ENCODE data around the gene C1QTNF6.
"Not testable (repeated sequence)": the region's sequence is repeated elsewhere in the genome, so short reads cannot be mapped to it uniquely, and the experiment has no call there.

Gene C1QTNF6

DNA sequence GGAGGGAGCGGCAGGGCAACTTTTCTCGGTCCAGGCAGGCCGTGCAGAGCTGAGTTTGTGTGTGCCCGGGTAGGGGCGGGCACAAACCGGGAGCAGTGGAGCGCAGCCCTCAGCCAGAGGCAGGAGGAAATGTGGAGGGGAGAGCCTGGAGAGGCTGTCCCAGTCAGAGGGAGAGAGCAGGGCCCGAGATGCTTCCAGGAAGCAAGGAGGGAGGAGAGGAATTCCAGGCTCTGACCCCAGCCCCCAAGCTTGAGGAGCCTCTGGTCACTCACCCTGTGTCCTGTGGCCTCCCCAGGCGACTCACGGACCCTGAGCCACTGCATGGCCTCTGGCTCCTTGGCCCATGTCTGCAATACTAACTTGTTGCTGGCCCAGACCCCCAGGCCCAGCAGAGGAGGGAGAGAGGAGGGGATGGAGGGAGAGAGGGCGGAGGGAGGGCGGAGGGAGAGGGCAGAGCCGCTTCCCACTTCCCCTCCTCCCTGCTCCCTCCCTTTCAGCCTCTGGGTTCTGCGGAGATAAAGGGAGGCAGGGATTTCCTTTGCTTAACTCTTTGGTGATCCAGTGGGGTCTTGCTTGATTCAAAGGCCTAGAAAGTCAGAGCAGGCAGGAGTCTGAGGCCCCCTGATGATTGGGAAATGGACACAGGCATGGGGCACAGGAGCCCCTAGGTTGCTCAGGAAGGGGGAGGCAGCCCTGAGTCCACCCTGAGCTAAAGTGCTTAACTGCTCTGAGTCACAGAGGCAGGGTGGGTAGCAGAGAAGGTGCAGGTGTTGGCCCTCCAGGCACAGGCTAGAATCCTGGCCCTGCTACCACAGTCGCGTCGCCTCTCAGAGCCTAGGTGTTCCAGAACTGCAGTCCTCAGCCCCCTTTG lies at the start of gene C1QTNF6:
Gene C1QTNF6 (minus strand): TSS at position 357 of the 871 bp plus-strand sequence. CDS start 34 bp downstream, at position 323.
- DNase-seq (ENCODE audit: low read depth, low spot score), result no peak

GRCh38 chr22:37235897-37236607 lies 48.0 kb upstream of the C1QTNF6 start:
- no peak for DNase-seq (ENCODE audit: low read depth, low spot score)

GRCh38 chr22:37234736-37235711 lies 47.0 kb upstream of the C1QTNF6 start:
- DNase-seq (ENCODE audit: low read depth, low spot score), result no peak

GRCh38 chr22:37233751-37234631 lies 45.9 kb upstream of the C1QTNF6 start:
- DNase-seq (ENCODE audit: low read depth, low spot score), result no peak

DNA sequence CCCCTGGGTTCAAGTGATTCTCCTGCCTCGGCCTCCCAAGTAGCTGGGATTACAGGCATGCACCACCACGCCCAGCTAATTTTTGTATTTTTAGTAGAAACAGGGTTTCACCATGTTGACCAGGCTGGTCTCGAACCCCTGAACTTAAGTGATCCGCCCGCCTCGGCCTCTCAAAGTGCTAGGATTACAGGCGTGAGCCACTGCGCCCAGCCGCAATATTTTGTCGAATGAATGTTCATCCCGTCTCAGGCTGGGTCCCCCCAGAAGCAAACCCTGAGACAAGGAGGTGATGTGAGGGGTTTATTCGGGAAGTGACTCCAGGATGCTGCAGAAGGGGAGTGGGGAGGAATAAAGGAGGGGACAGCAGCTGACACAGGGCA lies 45.3 kb upstream of the C1QTNF6 start:
- not testable (repeated sequence) for DNase-seq (ENCODE audit: low read depth, low spot score)

DNA sequence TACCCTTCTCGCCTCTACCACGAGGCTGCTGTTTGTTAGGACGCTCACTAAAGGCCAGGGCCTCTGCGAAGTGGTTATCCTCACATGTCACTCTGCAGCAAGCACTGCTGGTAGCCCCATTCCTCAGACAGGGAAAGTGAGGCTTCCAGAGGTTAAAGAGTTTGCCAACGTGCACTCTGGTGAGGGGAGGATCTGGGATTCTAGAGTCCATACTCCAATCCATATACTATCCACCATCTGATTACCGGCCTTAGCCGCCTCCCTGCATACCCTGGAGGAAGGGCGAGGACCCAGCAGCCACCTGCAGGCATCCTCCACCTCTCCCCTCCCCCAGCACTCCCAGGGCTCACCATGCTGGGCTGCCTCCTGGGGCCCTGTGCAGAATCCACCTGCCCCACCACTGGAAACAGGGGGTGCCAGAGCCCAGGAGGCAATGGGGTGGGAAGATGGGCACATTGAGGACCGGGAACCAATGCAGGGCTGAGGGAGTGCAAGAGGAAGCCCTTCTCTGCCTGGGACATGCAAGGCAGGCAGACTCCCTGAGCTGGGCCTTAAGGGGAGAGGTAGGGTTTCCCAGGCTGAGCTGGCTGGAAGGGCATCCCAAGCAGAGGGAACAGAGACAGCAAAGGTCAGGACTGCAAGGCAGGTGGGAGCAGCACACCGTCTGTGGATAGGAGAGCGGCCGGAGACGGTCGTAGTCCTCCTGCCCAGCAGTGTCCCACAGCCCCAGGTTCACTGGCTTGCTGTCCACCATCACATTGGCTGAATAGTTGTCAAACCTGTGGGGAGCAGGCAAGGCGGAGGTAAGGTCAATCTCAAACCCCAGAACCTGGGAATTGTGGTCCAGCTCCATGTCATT lies 44.3 kb upstream of the C1QTNF6 start:
- no peak for DNase-seq (ENCODE audit: low read depth, low spot score)

DNA sequence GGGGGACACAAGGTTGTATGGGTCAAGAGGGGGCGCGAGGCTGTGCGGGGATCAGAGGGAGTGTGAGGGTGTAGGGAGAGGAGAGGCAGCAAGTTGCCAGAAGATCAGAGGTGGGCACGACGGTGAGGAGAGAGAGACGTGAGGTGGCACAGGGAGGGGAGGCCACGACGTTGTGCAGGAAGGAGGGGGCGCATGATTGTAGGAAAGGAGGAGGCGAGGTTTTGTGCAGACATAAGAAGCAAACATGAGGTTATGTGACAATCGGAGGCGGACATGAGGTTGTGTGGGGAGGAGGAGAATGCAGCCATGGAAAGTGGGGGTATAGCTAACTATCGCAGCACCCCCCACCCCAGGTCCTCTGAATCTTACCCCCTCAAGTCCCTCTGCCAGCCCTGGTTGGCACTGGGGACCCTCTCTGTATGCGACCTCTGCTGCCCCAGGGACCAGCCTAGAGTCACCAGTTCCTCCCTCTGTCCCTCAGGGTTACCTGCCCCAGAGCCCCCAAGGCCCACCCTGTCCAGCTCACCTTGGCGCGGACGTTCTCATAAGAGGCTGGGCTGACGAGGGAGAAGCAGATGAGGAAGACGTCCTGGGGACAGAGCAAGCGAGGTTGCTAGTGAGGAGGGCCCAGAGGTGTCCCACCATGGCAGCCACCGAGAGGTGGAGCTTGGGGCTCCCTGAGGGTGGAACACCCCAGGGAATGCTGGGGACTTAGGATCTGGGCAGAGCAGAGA lies 43.5 kb upstream of the C1QTNF6 start:
- no peak for DNase-seq (ENCODE audit: low read depth, low spot score)

GRCh38 chr22:37230673-37231405 lies 42.8 kb upstream of the C1QTNF6 start:
- DNase-seq (ENCODE audit: low read depth, low spot score), result peak; percentile 63

GRCh38 chr22:37229805-37230672 lies 42.0 kb upstream of the C1QTNF6 start:
- DNase-seq (ENCODE audit: low read depth, low spot score), result peak; percentile 86

- no peak for DNase-seq (ENCODE audit: low read depth, low spot score)
Observed at GRCh38 chr22:37229012-37229804, 41.2 kb upstream of the C1QTNF6 start.

DNA sequence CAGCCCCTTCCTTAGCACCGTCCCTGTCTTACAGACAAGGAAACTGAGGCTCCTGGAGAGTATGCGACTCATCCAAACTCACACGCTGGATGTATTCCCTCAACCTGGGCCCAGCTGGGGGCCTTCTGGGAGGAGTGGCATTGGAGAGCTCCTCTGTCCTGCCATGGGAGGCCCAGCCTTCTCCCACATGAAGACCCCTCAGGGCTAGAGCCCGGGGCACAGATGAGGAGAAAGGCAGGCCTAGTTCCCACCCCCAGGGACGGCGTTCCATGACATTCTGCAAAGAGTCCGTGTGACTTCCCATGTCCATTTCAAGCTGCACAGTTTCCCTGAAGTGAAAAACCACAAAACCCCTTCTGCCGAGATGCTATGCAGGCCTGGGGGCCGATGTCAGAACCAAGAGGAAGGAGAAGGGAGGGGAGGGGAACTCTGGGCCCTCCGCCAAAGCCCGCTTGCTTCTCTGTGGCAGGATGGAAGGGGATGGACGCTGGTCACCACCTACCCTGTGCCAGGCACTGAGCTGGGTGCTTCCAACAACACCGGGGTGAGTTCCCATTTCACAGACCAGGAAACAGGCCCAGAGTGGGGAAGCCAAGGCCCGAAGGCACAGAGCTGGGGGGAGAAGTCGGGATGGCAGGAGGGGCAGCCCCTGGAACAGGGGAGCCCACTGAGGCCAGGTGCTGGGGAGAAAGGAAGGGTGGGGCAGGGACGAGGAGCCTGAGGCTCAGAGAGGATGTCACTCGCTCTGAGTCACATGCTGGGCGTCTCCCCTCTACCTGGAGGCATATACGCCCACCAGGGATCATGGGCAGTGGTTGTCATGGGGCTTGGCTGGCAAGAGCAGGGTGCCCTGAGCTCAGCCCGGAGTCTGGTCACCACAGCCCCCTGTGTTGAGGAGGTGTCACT lies 40.3 kb upstream of the C1QTNF6 start:
- DNase-seq (ENCODE audit: low read depth, low spot score), result no peak

DNA sequence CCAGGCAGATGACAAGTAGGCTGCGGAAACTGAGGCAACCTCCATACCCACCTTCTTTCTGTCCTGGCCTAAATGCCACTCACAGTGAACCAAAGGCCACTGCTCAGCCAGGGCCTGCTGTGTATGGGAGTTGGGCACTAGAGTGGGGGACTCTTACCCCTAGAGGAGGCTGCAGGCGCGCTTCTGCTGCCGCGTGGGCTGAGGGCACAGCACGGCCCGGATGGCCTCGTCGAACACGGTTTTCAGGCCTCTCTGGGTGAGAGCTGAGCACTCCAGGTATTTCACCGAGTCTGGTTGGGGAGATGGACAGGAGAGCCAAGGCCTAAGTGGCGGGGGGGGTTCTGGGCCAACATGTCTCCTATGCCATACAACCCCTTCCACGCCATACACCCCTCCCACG lies 38.5 kb upstream of the C1QTNF6 start:
- DNase-seq (ENCODE audit: low read depth, low spot score), result no peak

GRCh38 chr22:37226087-37226486 lies 38.0 kb upstream of the C1QTNF6 start:
- no peak for DNase-seq (ENCODE audit: low read depth, low spot score)

DNA sequence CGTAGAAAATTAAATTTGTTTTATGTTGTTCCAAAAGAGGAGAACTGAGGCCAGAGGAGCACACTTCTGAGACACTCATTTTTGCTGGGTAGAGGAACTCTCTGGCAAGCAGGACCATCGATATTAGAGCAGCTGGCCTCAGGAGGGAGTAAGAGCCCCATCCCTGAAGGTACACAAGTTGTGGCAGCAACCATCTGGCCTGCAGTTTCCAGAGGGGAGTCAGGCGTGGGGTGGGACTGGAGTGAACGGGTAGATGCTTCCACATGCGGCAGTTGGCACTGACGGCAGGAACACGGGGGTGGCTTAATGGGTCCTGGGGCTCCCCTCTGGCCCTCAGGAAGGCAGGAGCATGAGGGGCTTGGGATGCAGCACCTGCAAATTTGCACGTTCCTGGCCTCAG lies 37.4 kb upstream of the C1QTNF6 start:
- DNase-seq (ENCODE audit: low read depth, low spot score), result no peak

DNA sequence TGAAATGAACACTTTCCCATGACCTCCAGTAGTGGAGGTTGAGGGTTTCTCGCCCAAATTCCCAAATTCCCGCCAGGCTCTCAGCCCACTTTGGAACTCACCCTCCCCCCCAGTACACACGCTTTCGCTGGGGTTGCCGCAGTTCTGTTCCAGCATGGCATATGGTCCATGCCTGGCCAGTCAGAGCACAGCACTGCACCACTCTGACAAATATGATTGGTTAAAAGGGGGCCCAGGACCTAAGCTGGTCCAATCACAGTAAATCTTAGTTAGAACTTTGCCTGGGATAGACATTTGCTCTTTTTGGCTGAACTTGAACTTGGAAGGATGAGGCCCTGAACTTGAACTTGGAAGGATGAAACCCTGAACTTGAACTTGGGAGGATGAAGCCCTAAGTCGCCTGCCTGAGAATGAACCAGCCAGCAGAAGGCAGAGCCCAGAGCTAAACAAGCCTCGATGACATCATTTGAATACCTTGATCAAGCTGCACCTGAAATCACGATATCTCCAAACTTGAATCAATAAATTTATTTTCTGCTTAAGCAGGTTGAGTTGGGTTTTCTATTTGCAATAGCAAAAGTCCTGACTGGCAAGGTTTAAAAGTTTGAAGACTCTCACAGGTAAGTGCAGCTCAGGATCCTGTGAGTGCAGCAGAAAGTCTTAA lies 36.8 kb upstream of the C1QTNF6 start:
- no peak for DNase-seq (ENCODE audit: low read depth, low spot score)
